Measurements from ENCODE around the gene MACF1.
"Not testable (repeated sequence)": the region's sequence is repeated elsewhere in the genome, so short reads cannot be mapped to it uniquely, and the experiment has no call there.

MACF1 gene

DNA sequence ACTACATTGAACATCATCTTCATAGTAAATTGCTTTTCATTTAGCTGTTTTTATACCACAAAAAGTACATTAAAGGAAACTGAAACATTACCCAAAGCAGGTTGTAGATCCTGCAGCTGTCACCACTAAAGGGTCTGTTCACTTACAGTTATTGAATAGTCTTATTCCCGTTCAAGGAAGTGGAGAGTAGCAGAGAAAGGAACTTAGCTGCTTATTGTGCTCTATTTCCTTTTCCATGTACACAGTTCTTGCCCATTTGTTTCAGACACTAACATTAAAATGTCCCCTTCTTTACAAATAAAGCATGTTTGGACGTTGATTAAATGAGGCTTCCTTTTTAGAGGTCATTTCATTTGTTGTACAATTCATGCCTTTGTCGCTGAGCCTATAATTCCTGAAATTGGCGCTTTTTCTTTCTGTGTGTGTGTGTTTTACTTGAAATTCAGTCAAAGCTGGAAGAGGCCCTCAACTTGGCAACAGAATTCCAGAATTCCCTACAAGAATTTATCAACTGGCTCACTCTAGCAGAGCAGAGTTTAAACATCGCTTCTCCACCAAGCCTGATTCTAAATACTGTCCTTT lies 242.6 kb downstream of the MACF1 start:
- POLR2A ChIA-PET = no interaction called here
- TF ChIP-seq CTBP1 (IDR thresholded peaks at IDR 0.05; ENCODE audit: borderline replicate concordance) (no peak), NFRKB (IDR thresholded peaks at IDR 0.05) (no peak), HDGF (IDR thresholded peaks at IDR 0.05; ENCODE audit: borderline replicate concordance) (no peak), ARNT (IDR thresholded peaks at IDR 0.05) (no peak), FOXA1 (IDR thresholded peaks at IDR 0.05) (no peak), FOXM1 (IDR thresholded peaks at IDR 0.05; ENCODE audit: borderline replicate concordance) (no peak), LEF1 (IDR thresholded peaks at IDR 0.05; ENCODE audit: borderline replicate concordance) (no peak), SUZ12 (IDR thresholded peaks at IDR 0.05) (no peak), ELF4 (IDR thresholded peaks at IDR 0.05) (no peak), L3MBTL2 (conservative IDR thresholded peaks at IDR 0.05) (no peak), ZNF384 (IDR thresholded peaks at IDR 0.05) (no peak), SP1 (IDR thresholded peaks at IDR 0.05) (no peak), FOXK2 (IDR thresholded peaks at IDR 0.05) (no peak), TARDBP (IDR thresholded peaks at IDR 0.05) (no peak)
- TF ChIP-seq, protein P1, sequence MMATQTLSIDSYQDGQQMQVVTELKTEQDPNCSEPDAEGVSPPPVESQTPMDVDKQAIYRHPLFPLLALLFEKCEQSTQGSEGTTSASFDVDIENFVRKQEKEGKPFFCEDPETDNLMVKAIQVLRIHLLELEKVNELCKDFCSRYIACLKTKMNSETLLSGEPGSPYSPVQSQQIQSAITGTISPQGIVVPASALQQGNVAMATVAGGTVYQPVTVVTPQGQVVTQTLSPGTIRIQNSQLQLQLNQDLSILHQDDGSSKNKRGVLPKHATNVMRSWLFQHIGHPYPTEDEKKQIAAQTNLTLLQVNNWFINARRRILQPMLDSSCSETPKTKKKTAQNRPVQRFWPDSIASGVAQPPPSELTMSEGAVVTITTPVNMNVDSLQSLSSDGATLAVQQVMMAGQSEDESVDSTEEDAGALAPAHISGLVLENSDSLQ (IDR thresholded peaks at IDR 0.05) = no peak
- DNase-seq (ENCODE audit: extremely low spot score) = no peak
- CTCF ChIA-PET = interaction anchor here (1.2 kb wide), 1 partner anchor 92 kb away, joined by 3 read pairs; no protein-coding TSS in a partner anchor

DNA sequence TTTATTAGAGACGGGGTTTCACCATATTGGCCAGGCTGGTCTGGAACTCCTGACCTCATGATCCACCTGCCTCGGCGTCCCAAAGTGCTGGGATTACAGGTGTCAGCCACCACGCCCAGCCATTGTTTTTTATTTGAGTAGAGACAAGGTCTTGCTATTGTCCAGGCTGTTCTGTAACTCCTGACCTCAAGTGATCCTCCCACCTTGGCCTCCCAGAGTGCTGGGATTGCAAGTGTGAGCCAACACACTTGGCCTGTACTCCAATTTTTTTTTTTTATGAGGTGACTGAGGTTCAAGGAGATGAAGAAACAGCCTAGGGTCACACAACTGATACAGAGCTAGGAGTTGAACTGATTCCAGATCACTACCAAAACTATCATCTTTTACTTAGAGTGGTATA lies 245.5 kb downstream of the MACF1 start:
- POLR2A ChIA-PET; CTCF ChIA-PET; DNase-seq (ENCODE audit: extremely low spot score): not testable (repeated sequence)

DNA sequence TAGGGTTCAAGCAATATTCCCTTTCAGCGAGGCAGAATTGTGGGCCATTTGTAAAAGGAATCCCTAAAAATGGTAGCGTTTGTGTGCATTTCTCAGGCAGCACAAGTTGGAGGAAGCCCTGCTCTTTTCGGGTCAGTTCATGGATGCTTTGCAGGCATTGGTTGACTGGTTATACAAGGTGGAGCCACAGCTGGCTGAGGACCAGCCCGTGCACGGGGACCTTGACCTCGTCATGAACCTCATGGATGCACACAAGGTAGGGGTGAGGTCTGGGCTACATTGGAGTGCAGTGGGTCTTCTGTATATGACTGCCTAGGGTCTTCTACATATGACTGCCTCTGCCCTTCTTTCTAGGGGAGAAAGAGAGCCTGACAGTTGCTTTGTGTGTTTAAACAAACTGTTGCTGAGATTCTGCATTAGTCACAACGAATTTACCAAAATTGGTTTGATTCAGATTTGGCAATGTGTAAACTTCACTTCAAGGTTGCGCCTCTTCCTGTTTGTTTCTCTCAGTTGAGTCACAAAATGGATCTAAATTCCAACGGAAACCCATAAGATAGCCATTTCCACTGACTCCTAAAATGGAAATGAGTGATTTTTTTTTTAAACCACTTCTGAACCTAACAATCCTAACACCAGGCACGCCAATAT lies 246.6 kb downstream of the MACF1 start:
- CTCF ChIA-PET = no interaction called here
- POLR2A ChIA-PET = no interaction called here
- DNase-seq (ENCODE audit: extremely low spot score) = no peak
- TF ChIP-seq TARDBP (IDR thresholded peaks at IDR 0.05) (no peak), CTBP1 (IDR thresholded peaks at IDR 0.05; ENCODE audit: borderline replicate concordance) (no peak), SP1 (IDR thresholded peaks at IDR 0.05) (no peak), L3MBTL2 (conservative IDR thresholded peaks at IDR 0.05) (no peak), BHLHE40 (IDR thresholded peaks at IDR 0.05; ENCODE audit: borderline replicate concordance) (no peak), ZNF384 (IDR thresholded peaks at IDR 0.05) (no peak), NFRKB (IDR thresholded peaks at IDR 0.05) (no peak), ARNT (IDR thresholded peaks at IDR 0.05) (no peak), FOXA1 (IDR thresholded peaks at IDR 0.05) (no peak), LEF1 (IDR thresholded peaks at IDR 0.05; ENCODE audit: borderline replicate concordance) (no peak), FOXK2 (IDR thresholded peaks at IDR 0.05) (no peak), ELF4 (IDR thresholded peaks at IDR 0.05) (no peak), HDGF (IDR thresholded peaks at IDR 0.05; ENCODE audit: borderline replicate concordance) (no peak), FOXM1 (IDR thresholded peaks at IDR 0.05; ENCODE audit: borderline replicate concordance) (no peak), SUZ12 (IDR thresholded peaks at IDR 0.05) (no peak)
- TF ChIP-seq, protein P1 (IDR thresholded peaks at IDR 0.05) = no peak

DNA sequence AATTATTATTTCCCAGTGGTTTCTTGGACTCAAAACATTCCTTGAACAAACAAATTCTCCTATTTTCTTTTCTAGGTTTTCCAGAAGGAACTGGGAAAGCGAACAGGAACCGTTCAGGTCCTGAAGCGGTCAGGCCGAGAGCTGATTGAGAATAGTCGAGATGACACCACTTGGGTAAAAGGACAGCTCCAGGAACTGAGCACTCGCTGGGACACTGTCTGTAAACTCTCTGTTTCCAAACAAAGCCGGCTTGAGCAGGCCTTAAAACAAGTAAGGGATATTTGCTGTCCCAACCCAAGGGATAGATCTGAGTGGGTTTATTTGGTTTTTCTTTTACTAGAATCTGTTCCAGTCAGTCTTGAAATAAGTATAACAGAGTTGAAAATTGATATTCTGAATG lies 247.6 kb downstream of the MACF1 start:
- TF ChIP-seq LEF1 (IDR thresholded peaks at IDR 0.05; ENCODE audit: borderline replicate concordance) = no peak
- TF ChIP-seq CTBP1 (IDR thresholded peaks at IDR 0.05; ENCODE audit: borderline replicate concordance) = no peak
- TF ChIP-seq SP1 (IDR thresholded peaks at IDR 0.05) = no peak
- no peak for TF ChIP-seq FOXA1 (IDR thresholded peaks at IDR 0.05)
- TF ChIP-seq FOXK2 (IDR thresholded peaks at IDR 0.05) = no peak
- no peak for TF ChIP-seq SUZ12 (IDR thresholded peaks at IDR 0.05)
- no peak for TF ChIP-seq L3MBTL2 (conservative IDR thresholded peaks at IDR 0.05)
- ChIA-PET POLR2A (no interaction called here), CTCF (no interaction called here)
- DNase-seq (ENCODE audit: extremely low spot score) = no peak

DNA sequence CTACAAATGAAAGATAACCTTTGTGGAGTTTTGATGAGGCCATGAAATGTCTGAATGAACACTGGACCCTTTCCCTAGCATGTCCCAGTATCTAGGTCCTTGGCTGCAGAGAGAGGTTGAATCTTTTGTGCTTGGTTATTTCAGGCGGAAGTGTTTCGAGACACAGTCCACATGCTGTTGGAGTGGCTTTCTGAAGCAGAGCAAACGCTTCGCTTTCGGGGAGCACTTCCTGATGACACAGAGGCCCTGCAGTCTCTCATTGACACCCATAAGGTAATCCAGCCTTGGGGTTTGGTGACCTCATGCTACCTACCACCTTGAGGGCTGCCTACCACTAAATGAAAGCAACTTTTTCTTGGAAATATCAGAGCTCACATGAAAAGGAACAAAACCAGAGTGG lies 248.0 kb downstream of the MACF1 start:
- CTCF ChIA-PET = no interaction called here
- no peak for DNase-seq (ENCODE audit: extremely low spot score)
- TF ChIP-seq SUZ12 (IDR thresholded peaks at IDR 0.05) (no peak), BHLHE40 (IDR thresholded peaks at IDR 0.05; ENCODE audit: borderline replicate concordance) (no peak), FOXA1 (IDR thresholded peaks at IDR 0.05) (no peak)
- POLR2A ChIA-PET = no interaction called here

DNA sequence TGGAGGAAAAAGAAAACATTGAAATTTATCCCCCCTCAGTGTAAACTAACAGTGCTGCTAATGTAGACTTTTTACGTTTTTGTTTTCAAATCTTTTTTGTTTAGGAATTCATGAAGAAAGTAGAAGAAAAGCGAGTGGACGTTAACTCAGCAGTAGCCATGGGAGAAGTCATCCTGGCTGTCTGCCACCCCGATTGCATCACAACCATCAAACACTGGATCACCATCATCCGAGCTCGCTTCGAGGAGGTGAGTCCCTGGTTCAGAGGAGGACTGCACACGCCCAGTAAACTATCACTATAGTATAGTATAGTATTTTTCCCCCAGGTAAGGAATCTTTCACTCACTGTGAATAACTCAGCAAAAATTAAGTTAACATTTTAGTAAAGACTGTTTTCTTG lies 249.1 kb downstream of the MACF1 start:
- TF ChIP-seq ELF4 (IDR thresholded peaks at IDR 0.05) (no peak), CTBP1 (IDR thresholded peaks at IDR 0.05; ENCODE audit: borderline replicate concordance) (no peak), BHLHE40 (IDR thresholded peaks at IDR 0.05; ENCODE audit: borderline replicate concordance) (no peak), FOXK2 (IDR thresholded peaks at IDR 0.05) (no peak), LEF1 (IDR thresholded peaks at IDR 0.05; ENCODE audit: borderline replicate concordance) (no peak), ARNT (IDR thresholded peaks at IDR 0.05) (no peak), FOXA1 (IDR thresholded peaks at IDR 0.05) (no peak), ZNF384 (IDR thresholded peaks at IDR 0.05) (no peak), NFRKB (IDR thresholded peaks at IDR 0.05) (no peak), TARDBP (IDR thresholded peaks at IDR 0.05) (no peak), SUZ12 (IDR thresholded peaks at IDR 0.05) (no peak), FOXM1 (IDR thresholded peaks at IDR 0.05; ENCODE audit: borderline replicate concordance) (no peak), L3MBTL2 (conservative IDR thresholded peaks at IDR 0.05) (no peak)
- TF ChIP-seq, protein P1 (IDR thresholded peaks at IDR 0.05) = no peak
- ChIA-PET POLR2A (no interaction called here), CTCF (no interaction called here)
- no peak for DNase-seq (ENCODE audit: extremely low spot score)

All from HEK293T (cell line).